NCI-H1436 (cell line): ENCODE data around the gene KIF21A.

Experiments
- DNase-seq: peaks from one replicate; lab custom pipeline; 2025; lab: John Stamatoyannopoulos, UW

Gene KIF21A

DNA sequence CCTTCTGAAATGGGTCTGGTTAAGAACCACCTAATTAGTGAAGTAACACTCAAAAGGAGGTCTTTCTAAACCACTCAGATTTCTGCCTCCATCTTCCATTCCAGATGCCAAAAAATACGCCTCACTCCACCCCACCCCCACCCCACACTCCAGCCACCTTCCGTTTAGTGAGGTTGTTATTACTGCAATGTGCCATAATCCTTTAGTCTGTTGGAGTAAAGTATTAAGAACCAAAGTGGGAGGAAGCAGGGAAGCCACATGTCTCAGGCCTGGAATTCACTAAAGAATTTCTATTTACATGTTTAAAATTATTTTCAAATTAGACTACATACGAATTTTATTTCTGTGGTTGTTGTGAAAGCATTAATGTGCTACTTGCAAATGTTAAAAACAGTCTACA lies 7.4 kb downstream of the KIF21A start:
- DNase-seq: no peak

DNA sequence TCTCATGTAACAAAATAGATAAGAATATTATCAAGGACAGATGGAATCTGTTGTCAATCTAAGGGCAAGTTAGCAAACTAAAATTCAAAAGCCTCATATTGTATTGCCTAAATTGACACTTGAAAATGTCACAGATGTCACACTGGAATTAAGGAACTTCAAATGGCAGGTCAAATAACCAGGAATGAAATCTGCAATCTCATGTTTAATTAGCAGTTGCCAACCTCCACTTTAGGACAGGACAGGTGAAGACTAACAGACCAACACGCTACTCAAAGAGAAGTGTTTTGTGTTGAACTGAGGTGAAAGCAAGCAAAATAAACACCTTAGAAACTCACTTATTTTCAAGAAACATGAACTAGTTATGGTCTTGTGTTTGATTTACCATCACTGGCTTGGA lies 11.1 kb downstream of the KIF21A start:
- DNase-seq: no peak

DNA sequence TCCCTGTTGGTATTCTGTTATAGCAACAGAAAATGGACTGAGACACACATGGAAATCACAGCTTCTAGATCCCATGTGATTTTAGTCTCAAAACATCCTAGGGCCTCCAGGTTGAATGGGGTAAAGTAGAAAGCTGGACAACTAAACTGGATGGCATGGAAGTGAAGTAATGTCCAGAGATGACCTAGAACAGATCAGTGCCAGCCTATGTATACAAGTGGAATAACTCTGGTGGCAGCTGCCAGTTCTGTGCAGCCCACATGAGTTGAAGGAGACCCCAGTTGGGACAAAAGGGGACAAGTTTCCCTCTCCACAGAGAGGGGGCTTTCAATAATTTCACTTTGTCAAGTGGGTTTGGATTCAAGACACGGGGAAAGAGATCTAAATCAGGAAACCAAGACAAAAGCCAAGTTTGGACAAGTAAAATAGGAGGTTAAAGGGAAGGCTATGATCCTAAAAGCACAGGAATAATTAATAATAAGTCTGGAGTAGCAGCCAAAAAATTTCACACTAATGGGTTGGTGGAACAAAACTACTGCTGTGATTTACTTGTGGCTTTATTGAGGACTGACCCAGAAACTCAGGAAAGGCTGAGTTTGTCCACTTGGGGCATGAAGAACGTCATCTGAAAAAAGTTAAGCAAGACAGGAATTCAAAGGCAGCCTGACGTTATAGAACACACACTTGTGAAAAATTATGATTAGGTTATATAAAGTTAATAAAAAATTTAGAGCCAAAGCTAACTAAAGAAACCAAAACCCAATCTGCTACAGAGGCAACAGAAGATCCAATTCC lies 11.7 kb downstream of the KIF21A start:
- DNase-seq: no peak

DNA sequence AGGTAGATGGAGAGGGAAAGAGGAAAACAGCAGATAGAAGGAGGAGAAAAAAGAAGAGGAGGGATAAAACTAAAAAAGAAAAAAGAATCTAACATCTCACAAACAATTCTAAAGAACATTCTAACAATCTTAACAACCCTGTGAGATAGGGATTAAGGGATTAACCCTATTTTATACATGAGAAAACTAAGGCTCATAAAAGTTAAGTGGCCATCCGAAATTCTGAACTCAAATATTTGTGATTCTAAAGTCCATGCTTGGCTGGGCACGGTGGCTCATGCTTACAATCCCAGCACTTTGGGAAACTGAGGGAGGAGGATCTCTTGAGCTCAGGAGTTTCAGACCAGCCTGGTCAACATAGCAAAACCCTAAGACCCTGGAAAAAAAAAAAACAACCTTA lies 13.1 kb downstream of the KIF21A start:
- no peak for DNase-seq

DNA sequence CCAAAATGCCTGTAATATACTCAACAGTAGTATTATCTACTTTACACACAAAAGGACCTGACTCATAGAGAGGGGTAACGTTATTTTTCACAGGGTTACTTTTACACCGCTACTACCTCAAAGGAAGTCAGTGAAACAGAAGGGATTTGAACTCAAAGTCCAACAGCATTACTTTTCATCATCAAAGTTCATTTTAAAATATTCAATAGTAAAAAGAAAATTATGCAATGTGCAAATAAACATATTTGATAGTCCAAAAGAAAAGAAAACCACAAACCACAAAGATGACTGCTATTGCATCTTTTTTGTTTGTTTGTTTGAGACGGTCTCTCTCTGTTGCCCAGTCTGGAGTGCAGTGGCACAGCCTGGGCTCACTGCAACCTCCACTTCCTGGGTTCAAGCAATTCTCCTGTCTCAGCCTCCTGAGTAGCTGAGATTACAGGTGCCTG lies 15.5 kb downstream of the KIF21A start:
- no peak for DNase-seq

DNA sequence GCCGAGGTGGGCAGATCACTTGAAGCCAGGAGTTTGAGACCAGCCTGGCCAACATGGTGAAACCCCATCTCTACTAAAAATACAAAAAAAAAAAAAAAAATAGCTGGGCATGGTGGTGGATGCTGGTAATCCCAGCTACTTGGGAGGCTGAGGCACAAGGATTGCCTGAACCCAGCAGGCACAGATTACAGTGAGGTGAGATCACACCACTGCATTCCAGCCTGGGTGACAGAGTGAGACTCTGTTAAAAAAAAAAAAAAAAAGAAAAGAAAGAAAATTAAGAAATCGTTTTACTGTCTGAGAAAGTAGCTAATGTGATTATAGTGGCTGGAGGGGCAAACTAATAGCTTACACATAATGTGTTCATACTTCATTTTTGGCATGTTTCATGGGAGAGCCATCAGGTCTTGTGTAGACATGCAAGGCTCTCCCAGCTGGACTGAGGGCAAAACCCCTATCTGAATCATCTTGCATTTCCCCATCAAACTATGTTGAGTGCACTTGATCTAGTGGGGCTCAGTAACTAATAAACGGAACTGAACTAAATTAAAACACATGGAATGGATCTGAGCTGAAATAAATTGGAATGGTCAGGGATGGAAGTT lies 16.2 kb downstream of the KIF21A start:
- DNase-seq: no peak

DNA sequence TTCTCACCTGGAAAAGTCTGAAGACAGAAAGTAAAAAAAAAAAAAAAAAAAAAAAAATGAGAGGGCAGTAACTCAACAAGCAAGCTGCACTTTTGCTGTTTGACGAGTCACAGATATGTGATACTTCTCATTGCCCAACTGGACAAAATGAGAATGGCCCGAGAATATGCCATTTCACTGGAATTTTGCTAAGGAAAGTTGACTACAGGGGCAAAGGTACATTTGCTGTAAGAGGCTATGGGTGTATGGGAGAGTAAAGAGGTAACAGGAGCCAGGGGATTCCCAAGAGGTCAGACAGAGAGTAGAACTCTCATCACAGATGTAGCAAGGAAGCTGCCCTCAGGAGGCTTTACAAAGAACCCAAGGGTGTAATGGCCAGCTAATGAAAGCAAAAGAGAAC lies 22.9 kb downstream of the KIF21A start:
- no peak for DNase-seq

DNA sequence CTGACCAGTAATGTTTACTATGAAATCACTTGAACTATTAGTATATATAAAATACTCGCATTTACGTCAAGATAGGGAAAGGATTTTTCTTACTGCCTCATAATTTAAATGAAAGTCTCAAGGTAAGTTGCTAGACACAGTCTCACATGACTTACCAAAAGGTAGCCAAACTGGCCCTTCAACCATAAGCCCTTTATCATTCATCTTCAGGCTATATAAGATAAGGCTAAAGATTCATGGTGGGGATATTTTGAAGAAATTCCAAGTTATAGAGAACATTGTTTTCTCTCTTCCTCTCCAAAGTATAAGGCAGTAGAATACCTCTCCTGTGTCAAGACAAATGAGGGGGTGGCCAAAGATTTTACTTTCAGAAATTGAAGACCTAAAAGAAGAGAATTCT lies 23.4 kb downstream of the KIF21A start:
- DNase-seq: no peak

DNA sequence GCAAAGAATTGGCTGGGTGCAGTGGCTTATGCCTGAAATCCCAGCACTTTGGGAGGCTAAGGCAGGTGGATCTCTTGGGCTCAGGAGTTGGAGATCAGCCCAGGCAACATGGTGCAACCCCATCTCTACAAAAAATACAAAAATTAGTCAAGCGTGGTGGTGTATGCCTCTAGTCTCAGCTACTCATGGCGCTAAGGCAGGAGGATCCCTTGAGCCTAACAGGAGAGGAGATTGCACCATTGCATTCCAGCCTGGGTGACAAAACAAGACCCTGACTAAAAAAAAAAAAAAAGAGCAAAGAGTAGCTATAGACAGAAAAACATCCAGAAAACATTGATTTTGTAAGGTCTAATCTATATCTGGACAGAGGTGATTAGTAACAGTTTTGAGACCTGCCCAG lies 25.0 kb downstream of the KIF21A start:
- no peak for DNase-seq

DNA sequence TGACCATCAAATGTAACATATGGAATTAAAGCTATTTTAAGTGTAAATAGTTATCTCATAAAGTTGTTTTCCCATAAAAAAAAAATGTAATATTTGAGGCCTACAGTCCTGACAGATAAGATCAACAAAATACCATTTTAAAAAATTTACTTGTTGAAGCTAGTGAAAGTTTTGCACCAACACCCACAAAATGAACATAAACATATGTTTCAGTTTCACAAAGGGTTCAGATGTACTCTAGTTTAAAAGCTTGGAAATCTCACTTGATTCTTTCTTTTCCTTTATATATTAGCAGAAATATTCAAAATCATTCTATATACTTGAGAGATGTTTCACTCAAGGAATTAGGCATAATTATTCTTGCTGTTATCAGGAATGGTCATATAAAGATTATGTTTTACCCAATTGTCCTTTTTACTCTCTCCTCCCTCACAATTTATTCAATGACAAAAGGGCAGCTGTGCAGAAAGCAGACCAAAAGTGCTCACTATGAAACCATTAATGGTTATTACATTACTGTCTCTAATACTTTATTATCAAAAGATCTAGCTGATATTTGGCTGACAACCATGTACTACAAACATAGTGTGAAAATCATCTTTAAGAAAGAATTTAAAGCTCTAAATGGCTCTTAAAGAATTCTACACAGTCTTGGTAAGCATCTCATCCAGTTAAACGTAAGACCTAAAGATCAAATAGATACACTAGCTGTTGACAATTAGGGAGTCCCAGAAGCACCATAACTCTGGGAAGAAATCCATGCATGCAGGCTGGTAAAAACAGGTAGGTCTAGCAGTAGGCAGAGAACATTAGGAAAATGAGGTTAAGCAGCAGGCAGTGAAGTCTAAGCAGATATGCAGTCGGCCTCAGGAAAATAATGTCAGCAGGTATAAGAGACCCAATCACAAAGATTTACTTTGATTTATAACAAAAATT lies 28.8 kb downstream of the KIF21A start:
- DNase-seq: no peak

DNA sequence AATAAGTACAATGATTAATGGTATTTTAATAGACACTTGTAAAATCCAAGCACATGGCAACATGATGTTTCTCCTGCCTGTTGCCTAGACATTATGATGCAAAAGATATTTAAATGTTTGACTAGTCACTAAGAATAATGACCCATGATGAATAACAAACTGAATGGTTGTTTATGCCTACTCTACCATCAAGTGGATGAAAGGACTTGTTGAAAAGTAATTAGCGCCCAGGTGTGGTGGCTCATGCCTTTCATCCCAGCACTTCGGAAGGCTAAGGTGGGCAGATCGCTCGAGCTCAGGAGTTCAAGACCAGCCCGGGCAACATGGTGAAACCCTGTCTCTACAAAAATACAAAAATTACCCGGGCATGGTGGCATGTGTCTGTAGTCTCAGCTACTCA lies 30.7 kb downstream of the KIF21A start:
- DNase-seq: peak; percentile 4

DNA sequence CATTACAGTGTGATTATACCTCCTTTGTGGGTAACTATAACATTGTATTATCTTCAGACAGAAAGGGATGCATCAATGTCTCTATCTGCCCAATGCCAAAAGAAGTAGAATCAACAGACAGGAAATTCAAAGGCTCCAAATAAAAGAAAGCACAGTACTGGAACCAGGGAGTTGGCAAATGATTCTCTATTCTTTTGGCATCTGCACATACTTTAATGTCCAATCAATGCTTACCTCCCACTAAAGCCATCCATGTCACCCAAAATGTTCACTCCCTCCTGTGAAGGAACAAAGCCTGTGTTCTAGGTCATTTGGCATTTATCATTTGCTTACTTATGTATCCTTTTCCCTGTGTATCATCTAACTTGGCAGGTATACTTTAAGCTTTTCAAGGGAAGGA lies 36.7 kb downstream of the KIF21A start:
- DNase-seq: no peak

DNA sequence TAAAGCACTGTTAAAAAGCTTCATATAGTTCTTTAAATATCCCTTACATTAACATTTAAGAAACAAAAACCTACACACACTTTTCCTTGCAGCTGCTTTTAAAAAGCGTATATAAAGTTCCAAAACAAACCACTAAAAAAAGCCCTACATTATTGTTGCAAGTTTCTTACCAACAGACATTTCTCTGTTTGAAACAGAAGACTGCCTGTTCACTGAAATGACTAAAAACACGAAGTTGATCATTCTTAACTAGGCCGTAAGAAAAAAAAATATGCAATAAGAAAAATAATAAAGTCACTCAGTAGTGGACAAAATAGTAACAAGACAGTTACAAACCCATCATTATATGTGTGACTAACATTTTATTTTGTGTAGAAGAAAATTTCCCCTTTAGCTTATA lies 37.3 kb downstream of the KIF21A start:
- no peak for DNase-seq

DNA sequence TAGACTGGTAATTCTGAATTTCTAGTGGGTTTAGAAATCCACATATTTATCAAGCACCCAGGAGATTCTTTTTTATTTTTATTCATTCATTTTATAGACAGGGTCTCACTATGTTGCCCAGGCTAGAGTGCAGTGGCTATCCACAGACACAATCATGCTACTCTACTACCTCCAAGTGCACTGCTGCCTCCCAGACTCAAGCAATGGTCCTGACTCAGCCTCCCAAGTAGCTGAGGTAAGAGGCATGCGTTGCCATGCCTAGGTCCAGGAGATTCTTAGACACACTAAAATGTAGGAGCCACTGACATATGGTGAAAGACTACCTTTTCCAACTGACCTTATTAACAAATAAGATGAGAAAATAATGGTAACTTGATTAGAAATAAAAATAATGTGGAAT lies 38.9 kb downstream of the KIF21A start:
- DNase-seq: no peak

DNA sequence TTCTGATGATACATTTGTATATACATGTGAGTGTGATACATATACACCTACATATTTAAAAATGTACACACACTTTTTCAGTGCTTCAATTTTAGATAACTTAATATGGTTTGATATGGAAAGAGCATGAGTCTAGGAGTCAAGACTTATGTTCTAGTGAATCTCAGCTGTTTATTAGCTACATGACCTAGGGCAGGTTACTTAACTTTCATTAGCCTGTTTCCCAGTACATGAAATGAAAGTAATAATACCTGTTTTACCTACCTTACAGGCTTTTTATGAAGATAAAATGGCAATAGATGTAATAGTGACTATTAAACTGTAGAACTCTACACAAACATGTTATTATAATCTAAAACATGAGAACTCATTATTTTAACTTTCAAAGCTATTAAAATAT lies 39.5 kb downstream of the KIF21A start:
- no peak for DNase-seq

DNA sequence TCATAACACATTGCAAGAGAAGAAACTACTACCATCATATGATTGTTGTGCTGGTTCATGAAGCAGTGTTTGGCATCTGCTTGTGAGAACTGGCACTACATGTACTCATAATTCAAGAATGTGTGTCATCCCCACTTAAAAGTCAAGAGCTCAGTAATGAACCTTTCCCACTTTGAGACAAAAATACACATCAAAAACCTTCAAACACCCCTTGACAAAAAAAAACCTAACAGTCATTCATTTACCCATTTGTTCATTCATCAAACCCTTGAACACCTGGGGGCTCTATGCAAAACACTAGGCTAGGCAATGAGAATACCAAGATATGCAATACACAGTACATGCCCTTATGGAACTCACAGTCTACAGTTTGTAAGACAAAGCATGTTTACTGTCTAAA lies 40.0 kb downstream of the KIF21A start:
- DNase-seq: no peak

DNA sequence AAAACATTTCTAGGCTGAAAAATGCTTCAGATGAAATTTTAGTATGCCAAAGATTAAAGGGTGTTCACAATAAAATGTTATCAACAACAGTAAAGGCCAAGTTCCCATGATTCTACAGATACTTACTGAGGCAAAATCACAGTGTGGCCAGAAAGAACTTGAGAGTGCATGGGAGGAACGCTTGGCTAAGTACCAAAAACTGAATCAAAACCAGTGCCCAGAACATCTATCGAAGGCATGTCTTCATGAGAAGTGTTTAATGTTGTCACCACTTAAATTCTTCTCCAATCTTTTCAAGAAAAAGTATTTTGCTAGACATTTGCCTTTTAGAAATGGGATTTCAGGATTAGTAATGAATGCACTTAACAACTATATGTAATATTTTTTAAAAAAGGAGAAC lies 41.5 kb downstream of the KIF21A start:
- DNase-seq: no peak

DNA sequence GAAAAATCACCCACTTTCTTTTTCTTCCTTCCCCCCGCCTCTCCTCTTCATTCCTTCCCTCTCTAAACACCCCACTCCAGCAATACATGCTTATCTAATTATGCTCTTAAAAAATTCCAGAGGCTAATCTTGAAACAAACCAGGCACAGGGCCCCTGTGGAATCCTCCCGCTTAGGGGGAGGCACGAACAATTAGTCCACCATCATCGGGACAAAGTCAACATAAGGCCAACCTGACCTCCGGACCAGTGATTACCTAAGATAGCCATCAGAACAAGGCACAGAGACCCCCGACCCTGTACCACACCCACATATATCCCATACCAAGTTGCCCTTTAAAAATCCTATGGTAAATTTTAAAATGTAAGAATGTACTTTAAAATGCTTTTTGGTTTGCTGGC lies 47.1 kb downstream of the KIF21A start:
- no peak for DNase-seq

DNA sequence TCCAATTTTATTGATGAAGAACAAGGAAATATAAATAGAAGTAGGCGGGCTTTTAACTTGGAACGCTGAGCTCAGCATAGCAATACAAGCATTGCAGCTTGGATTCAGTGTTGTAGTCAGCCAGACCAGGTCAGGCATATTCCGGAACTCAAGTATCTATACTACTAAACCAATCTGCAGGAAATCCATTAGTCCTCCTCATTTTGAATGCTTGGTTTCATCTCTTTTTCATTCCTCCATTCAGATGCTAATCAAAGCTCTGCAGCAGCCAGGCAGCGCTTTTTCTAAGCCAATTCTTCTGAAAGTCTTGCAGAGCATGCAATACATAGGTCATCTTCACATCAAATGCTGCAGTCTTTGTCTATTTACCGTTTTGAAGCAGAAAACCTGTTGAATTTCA lies 49.0 kb downstream of the KIF21A start:
- no peak for DNase-seq

DNA sequence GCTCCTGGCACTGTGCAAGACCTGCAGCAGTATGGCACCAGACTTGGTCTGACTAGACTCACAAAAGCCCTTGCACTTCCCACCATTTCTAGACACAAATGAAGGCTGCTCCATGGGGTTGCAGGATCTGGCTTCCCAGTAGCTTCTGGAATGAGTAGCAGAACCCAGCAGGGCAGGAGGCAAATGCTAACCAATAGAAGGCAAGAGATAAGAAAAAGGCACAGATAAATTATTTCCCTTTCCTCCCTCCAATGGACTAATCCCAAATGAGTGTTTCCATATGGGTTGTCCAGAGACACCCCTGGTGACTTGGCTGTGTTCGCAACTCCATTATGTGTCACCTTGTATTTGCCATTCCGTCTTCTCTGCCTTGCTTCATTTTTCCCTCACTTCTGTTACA lies 49.7 kb downstream of the KIF21A start:
- DNase-seq: no peak

DNA sequence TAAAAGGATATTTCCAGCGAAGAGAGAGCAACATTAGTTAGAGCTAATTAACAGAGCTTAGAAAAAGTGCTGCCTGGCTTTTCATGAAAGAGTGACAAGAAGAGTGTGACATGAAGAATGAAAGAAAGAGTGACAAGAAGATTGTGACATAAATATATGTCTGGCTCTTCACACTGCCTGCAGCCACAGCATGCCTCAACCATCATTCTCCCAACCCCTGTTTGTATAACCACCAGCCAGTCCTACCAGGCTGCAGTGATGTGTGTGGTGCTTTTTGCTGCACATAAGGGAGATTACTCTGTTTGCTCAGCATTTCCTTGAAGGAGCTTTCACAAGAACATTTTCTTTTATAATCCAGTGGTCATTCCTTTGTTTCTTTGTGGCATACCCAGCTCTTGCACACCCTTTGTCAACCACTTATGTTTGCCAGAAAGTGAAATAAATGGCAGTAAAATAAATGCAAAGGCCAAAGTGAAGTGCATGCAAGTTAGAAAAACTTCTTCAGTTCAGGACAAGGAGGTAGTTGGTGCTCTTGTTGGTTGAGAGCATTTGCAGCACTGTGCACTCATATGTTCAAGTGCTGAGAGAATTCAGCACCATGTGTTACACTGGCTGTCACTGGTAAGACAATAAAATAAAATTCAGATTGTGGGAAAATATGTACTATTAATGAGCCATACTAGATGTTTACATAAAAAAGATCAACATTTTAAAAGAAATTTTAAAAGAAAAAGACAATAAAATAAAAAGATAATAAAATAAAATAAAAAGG lies 50.6 kb downstream of the KIF21A start:
- DNase-seq: no peak

DNA sequence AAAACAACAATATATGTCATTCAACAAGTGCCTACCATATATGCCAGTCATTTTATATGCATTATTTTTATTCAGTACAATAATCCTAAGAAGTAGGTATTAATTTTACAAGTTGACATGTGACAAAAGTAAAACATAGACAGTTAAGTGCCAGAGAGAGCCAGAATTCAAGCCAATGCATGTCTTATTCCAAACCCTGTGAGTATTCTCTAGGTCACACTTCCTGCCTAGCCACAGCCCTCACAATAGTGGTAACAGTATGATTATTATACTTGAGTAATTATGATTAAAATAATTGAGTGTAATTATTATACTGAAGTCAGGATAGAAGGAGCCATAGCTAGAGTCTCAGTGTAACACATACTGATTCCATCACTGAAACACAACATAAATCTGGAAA lies 52.2 kb downstream of the KIF21A start:
- no peak for DNase-seq
